SH-SY5Y (cell line): ENCODE results near the gene GREB1.

Experiments
- GATA2 ChIP-seq: IDR thresholded peaks from 2 replicates; pipeline ENCODE4 v1.6.1; 2011; ENCODE audit warnings: mild to moderate bottlenecking, low read depth, low read length
- GATA3 ChIP-seq: IDR thresholded peaks from 2 replicates; pipeline ENCODE4 v1.6.1; 2011; ENCODE audit warnings: low read depth, mild to moderate bottlenecking, low read length, moderate library complexity

DNA sequence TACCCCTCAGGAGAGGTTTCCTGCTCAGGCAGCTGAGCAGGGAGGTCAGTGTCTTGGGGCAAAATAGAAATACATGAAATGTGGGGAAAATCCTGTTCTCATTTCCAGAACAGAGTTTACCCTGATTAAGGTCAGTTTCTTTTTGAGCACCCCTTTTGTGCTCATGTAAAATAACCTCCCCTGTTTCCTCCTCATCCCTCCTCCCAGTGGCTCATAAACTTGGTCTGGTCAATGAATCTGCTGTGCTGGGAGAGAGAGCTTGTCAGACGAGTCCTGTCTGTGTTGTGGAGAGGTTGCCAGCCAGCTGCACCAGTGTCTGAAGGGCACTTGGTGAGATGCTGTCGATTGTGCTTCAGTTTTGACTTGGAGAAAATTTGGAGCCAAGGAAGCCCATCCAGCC lies 87.6 kb downstream of the GREB1 start:
- TF ChIP-seq GATA3 = no peak
- TF ChIP-seq GATA2 = no peak
